Parathyroid adenoma (tissue), 2 donors: ENCODE results near the gene RAPGEF6.

Source experiments
- H2AFZ ChIP-seq: fragments of 300-600 bp; sonication (generic); one replicate; pipeline ENCODE4 v1.7.0; 2017; ENCODE audit warnings: antibody characterized with exemption, mild to moderate bottlenecking
- H3K27ac ChIP-seq: fragments of 300-600 bp; sonication (generic); one replicate; pipeline ENCODE4 v1.7.0; 2017
- H3K27me3 ChIP-seq: fragments of 300-600 bp; sonication (generic); one replicate; pipeline ENCODE4 v1.7.0; 2017; ENCODE audit warnings: low read length; ENCODE audit not compliant: control insufficient read depth, insufficient read depth
- H3K36me3 ChIP-seq: fragments of 300-600 bp; sonication (generic); one replicate; pipeline ENCODE4 v1.7.0; 2017; ENCODE audit warnings: low read length; ENCODE audit not compliant: control insufficient read depth, insufficient read depth
- H3K4me1 ChIP-seq: fragments of 300-600 bp; sonication (generic); one replicate; pipeline ENCODE4 v1.7.0; 2017; ENCODE audit warnings: control low read depth
- H3K4me2 ChIP-seq: fragments of 300-600 bp; sonication (generic); one replicate; pipeline ENCODE4 v1.7.0; 2017; ENCODE audit warnings: low read length
- H3K4me3 ChIP-seq: fragments of 300-600 bp; sonication (generic); one replicate; pipeline ENCODE4 v1.7.0; 2017; ENCODE audit warnings: low read depth, low read length
- H3K79me2 ChIP-seq: fragments of 300-600 bp; sonication (generic); one replicate; pipeline ENCODE4 v1.7.0; 2017; ENCODE audit warnings: control low read depth
- H3K9ac ChIP-seq: fragments of 300-600 bp; sonication (generic); one replicate; pipeline ENCODE4 v1.7.0; 2017; ENCODE audit warnings: mild to moderate bottlenecking
- H3K9me3 ChIP-seq: fragments of 300-600 bp; sonication (generic); one replicate; pipeline ENCODE4 v1.7.0; 2017; ENCODE audit warnings: low read length; ENCODE audit not compliant: control insufficient read depth
- CTCF ChIP-seq: fragments of 300-600 bp; sonication (generic); IDR thresholded peaks from one replicate; pipeline ENCODE4 v1.7.0; 2017; ENCODE audit warnings: antibody characterized with exemption, mild to moderate bottlenecking
- donor health status: primary hyperparathyroidism.

The RAPGEF6 gene

GRCh38 chr5:131563434-131564228, 71.4 kb downstream of the RAPGEF6 start:
- Histone ChIP-seq H3K27me3 (no peaks in the 10 kb centered on the region), H3K79me2 (no peaks in the 10 kb centered on the region), H3K4me2 (no peak overlapping the region), H3K9me3 (no peaks in the 10 kb centered on the region), H3K9ac (no peak overlapping the region), H2AFZ (no peak overlapping the region), H3K27ac (no peak overlapping the region), H3K36me3 (no peaks in the 10 kb centered on the region), H3K4me3 (no peak overlapping the region), H3K4me1 (peaks cover 3% of the 10 kb centered on the region)
- TF ChIP-seq CTCF, result no peak

GRCh38 chr5:131550606-131551005, 84.4 kb downstream of the RAPGEF6 start:
- Histone ChIP-seq H3K27me3 (no peaks in the 10 kb centered on the region), H3K9me3 (no peaks in the 10 kb centered on the region), H2AFZ (no peak overlapping the region), H3K4me2 (no peak overlapping the region), H3K4me3 (no peak overlapping the region), H3K27ac (no peak overlapping the region), H3K9ac (no peak overlapping the region), H3K79me2 (peaks cover 2% of the 10 kb centered on the region), H3K36me3 (no peaks in the 10 kb centered on the region), H3K4me1 (no peaks in the 10 kb centered on the region)
- TF ChIP-seq CTCF, result no peak

GRCh38 chr5:131548176-131548575, 86.9 kb downstream of the RAPGEF6 start:
- H3K27me3 ChIP-seq, result no peaks in the 10 kb centered on the region
- peaks cover 2% of the 10 kb centered on the region for H3K79me2 ChIP-seq
- no peaks in the 10 kb centered on the region for H3K4me1 ChIP-seq
- no peak overlapping the region for H2AFZ ChIP-seq
- no peaks in the 10 kb centered on the region for H3K36me3 ChIP-seq
- no peak overlapping the region for H3K4me3 ChIP-seq
- H3K9ac ChIP-seq, result no peak overlapping the region
- TF ChIP-seq CTCF, result no peak
- no peak overlapping the region for H3K4me2 ChIP-seq
- H3K9me3 ChIP-seq, result no peaks in the 10 kb centered on the region
- H3K27ac ChIP-seq, result no peak overlapping the region

- Histone ChIP-seq H3K27ac (no peak overlapping the region), H3K4me3 (no peak overlapping the region), H2AFZ (no peak overlapping the region), H3K9me3 (no peaks in the 10 kb centered on the region), H3K27me3 (no peaks in the 10 kb centered on the region), H3K79me2 (no peaks in the 10 kb centered on the region), H3K4me2 (no peak overlapping the region), H3K9ac (no peak overlapping the region), H3K4me1 (no peaks in the 10 kb centered on the region), H3K36me3 (no peaks in the 10 kb centered on the region)
- TF ChIP-seq CTCF, result no peak
These were observed 89.2 kb downstream of the RAPGEF6 start for GRCh38 chr5:131545845-131546244.

DNA sequence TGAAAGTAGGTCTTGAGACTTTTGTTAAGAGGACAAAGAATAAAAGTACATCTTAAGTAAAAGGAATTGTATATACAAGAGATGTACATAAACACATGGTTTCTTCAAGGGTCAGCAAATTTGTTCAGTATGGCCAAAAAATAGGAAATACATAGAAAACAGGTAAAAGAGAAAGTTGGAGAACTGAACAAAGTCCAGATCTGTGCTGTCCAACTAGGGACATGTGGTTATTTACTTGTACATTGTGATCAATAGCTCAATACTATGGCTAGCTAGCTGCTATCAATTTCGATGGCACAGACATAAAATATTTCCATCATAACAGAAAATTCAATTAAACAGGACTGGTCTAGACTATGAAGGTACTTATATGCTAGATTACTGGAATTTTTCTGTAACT, 92.3 kb downstream of the RAPGEF6 start:
- no peaks in the 10 kb centered on the region for H3K4me1 ChIP-seq
- H2AFZ ChIP-seq, result no peak overlapping the region
- H3K9me3 ChIP-seq, result no peaks in the 10 kb centered on the region
- H3K79me2 ChIP-seq, result no peaks in the 10 kb centered on the region
- no peak overlapping the region for H3K4me3 ChIP-seq
- H3K4me2 ChIP-seq, result no peak overlapping the region
- no peaks in the 10 kb centered on the region for H3K36me3 ChIP-seq
- TF ChIP-seq CTCF, result no peak
- H3K9ac ChIP-seq, result no peak overlapping the region
- no peak overlapping the region for H3K27ac ChIP-seq
- no peaks in the 10 kb centered on the region for H3K27me3 ChIP-seq
